OCI-M1 (cell line): ENCODE data around the gene HES2.
"Not testable (repeated sequence)": the region's sequence is repeated elsewhere in the genome, so short reads cannot be mapped to it uniquely, and the experiment has no call there.

Experiments used
- DNase-seq: peaks from one replicate; lab custom pipeline; 2025; lab: John Stamatoyannopoulos, UW

The HES2 gene

GRCh38 chr1:6453895-6454855 lies 34.5 kb upstream of the HES2 start:
- not testable (repeated sequence) for DNase-seq

GRCh38 chr1:6450943-6451373 lies 31.2 kb upstream of the HES2 start:
- DNase-seq = no peak

GRCh38 chr1:6450486-6450885 lies 30.8 kb upstream of the HES2 start:
- not testable (repeated sequence) for DNase-seq

- DNase-seq = no peak
These were observed 30.3 kb upstream of the HES2 start for GRCh38 chr1:6450005-6450450.

GRCh38 chr1:6448749-6449631 lies 29.3 kb upstream of the HES2 start:
- no peak for DNase-seq

- no peak for DNase-seq
These were observed 28.4 kb upstream of the HES2 start for GRCh38 chr1:6447818-6448748.

GRCh38 chr1:6447016-6447817 lies 27.5 kb upstream of the HES2 start:
- no peak for DNase-seq

- DNase-seq = no peak
These were observed 26.9 kb upstream of the HES2 start for GRCh38 chr1:6446665-6447015.

- DNase-seq = not testable (repeated sequence)
These were observed 26.2 kb upstream of the HES2 start for GRCh38 chr1:6445929-6446328.

- DNase-seq = peak; percentile 31
These were observed 25.5 kb upstream of the HES2 start for GRCh38 chr1:6445062-6445763.

- no peak for DNase-seq
These were observed 24.7 kb upstream of the HES2 start for GRCh38 chr1:6444377-6444776.

GRCh38 chr1:6443339-6444115 lies 23.8 kb upstream of the HES2 start:
- DNase-seq = no peak

GRCh38 chr1:6441586-6441985 lies 21.9 kb upstream of the HES2 start:
- DNase-seq = no peak

GRCh38 chr1:6440198-6441126 lies 20.7 kb upstream of the HES2 start:
- no peak for DNase-seq

- peak; percentile 71 for DNase-seq
These were observed 18.4 kb upstream of the HES2 start for GRCh38 chr1:6438047-6438525.

- DNase-seq = not testable (repeated sequence)
These were observed 17.4 kb upstream of the HES2 start for GRCh38 chr1:6437012-6437700.

- not testable (repeated sequence) for DNase-seq
These were observed 16.6 kb upstream of the HES2 start for GRCh38 chr1:6436277-6436676.
